ENCODE data around the gene LEPROT. TPM values are rescaled to one million over a fixed set of nuclear protein-coding genes. Genes with fewer than 3 reads are reported as not detected.

LEPROT gene
- polyA plus RNA-seq, 1 donor (not counting 4 experiments of a cell fraction or from before 2014, with no cell fraction given) = 82.5 TPM

- peaks cover 12 to 17% of the 10 kb centered on the region in 2 experiments for H3K36me3 ChIP-seq (ENCODE audit: control insufficient read depth in 2 of 2, extremely low read depth in 1 of 2, insufficient read depth in 2 of 2, low read length in 2 of 2)
- no peaks in the 10 kb centered on the region for H3K9me1 ChIP-seq (ENCODE audit: control insufficient read depth, extremely low read depth, insufficient read depth, low read length)
- H3K79me2 ChIP-seq (ENCODE audit: control insufficient read depth, insufficient read depth, low read length) = peaks cover 22% of the 10 kb centered on the region
- peak overlapping the region; percentile 73 for H3K27ac ChIP-seq (ENCODE audit: control insufficient read depth, insufficient read depth, low read length)
- peaks cover 43% of the 10 kb centered on the region for H3K4me1 ChIP-seq (ENCODE audit: control insufficient read depth, extremely low read depth, insufficient read depth, low read length)
- H3K9ac ChIP-seq (ENCODE audit: control insufficient read depth, extremely low read depth, insufficient read depth, low read length) = peak overlapping the region; percentile 43
- H3K4me3 ChIP-seq (ENCODE audit: control insufficient read depth in 2 of 3, extremely low read depth in 1 of 3, insufficient read depth in 2 of 3, low read depth in 1 of 3, low read length in 3 of 3) = no peak overlapping the region
- no peaks in the 10 kb centered on the region for H4K20me1 ChIP-seq (ENCODE audit: control insufficient read depth, extremely low read depth, insufficient read depth, low read length)
- H3K27me3 ChIP-seq (ENCODE audit: control insufficient read depth, extremely low read depth, insufficient read depth, low read length) = no peaks in the 10 kb centered on the region
- peak overlapping the region; percentile 68 for H3K4me2 ChIP-seq (ENCODE audit: control insufficient read depth, extremely low read depth, insufficient read depth, low read depth, low read length)
- dilution Hi-C loops (cut with MboI; ENCODE audit: extremely low pct_ligation_motif_present, low sequenced_read_pairs) = no loop called here
- TF ChIP-seq, protein P1, sequence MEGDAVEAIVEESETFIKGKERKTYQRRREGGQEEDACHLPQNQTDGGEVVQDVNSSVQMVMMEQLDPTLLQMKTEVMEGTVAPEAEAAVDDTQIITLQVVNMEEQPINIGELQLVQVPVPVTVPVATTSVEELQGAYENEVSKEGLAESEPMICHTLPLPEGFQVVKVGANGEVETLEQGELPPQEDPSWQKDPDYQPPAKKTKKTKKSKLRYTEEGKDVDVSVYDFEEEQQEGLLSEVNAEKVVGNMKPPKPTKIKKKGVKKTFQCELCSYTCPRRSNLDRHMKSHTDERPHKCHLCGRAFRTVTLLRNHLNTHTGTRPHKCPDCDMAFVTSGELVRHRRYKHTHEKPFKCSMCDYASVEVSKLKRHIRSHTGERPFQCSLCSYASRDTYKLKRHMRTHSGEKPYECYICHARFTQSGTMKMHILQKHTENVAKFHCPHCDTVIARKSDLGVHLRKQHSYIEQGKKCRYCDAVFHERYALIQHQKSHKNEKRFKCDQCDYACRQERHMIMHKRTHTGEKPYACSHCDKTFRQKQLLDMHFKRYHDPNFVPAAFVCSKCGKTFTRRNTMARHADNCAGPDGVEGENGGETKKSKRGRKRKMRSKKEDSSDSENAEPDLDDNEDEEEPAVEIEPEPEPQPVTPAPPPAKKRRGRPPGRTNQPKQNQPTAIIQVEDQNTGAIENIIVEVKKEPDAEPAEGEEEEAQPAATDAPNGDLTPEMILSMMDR (optimal IDR thresholded peaks at IDR 0.05 in 1 of 3, IDR thresholded peaks at IDR 0.05 in 1 of 3, conservative IDR thresholded peaks at IDR 0.05 in 1 of 3; ENCODE audit: extremely low read depth in 1 of 3, insufficient read depth in 2 of 3, low read length in 3 of 3) = no peak
- TF ChIP-seq EZH2 (IDR thresholded peaks at IDR 0.05; ENCODE audit: low read length) = no peak
- H2AFZ ChIP-seq (ENCODE audit: control insufficient read depth, low read length) = no peak overlapping the region
- FAIRE-seq (peak; percentile 83), DNase-seq (ENCODE audit: low read depth, low spot score) (no peak)
- H3K9me3 ChIP-seq (ENCODE audit: control insufficient read depth, low read depth, low read length) = no peaks in the 10 kb centered on the region
Measured at GRCh38 chr1:65429806-65430205, 9.3 kb downstream of the LEPROT start.

GRCh38 chr1:65431111-65431705, 10.7 kb downstream of the LEPROT start:
- Histone ChIP-seq H2AFZ (ENCODE audit: control insufficient read depth, low read length) (no peak overlapping the region), H3K9ac (ENCODE audit: control insufficient read depth, extremely low read depth, insufficient read depth, low read length) (no peak overlapping the region), H3K9me1 (ENCODE audit: control insufficient read depth, extremely low read depth, insufficient read depth, low read length) (no peaks in the 10 kb centered on the region), H3K36me3 (ENCODE audit: control insufficient read depth in 2 of 2, extremely low read depth in 1 of 2, insufficient read depth in 2 of 2, low read length in 2 of 2) (peaks cover 12 to 13% of the 10 kb centered on the region in 2 experiments), H3K9me3 (ENCODE audit: control insufficient read depth, low read depth, low read length) (no peaks in the 10 kb centered on the region), H3K4me2 (ENCODE audit: control insufficient read depth, extremely low read depth, insufficient read depth, low read depth, low read length) (no peak overlapping the region), H3K4me1 (ENCODE audit: control insufficient read depth, extremely low read depth, insufficient read depth, low read length) (peaks cover 41% of the 10 kb centered on the region), H3K27ac (ENCODE audit: control insufficient read depth, insufficient read depth, low read length) (no peak overlapping the region), H3K27me3 (ENCODE audit: control insufficient read depth, extremely low read depth, insufficient read depth, low read length) (no peaks in the 10 kb centered on the region), H3K4me3 (ENCODE audit: control insufficient read depth in 2 of 3, extremely low read depth in 1 of 3, insufficient read depth in 2 of 3, low read depth in 1 of 3, low read length in 3 of 3) (no peak overlapping the region), H3K79me2 (ENCODE audit: control insufficient read depth, insufficient read depth, low read length) (peaks cover 18% of the 10 kb centered on the region), H4K20me1 (ENCODE audit: control insufficient read depth, extremely low read depth, insufficient read depth, low read length) (no peaks in the 10 kb centered on the region)
- FAIRE-seq (no peak), DNase-seq (ENCODE audit: low read depth, low spot score) (no peak)
- dilution Hi-C loops (cut with MboI; ENCODE audit: extremely low pct_ligation_motif_present, low sequenced_read_pairs) = no loop called here
- TF ChIP-seq EZH2 (IDR thresholded peaks at IDR 0.05; ENCODE audit: low read length) = no peak
- TF ChIP-seq, protein P1 (optimal IDR thresholded peaks at IDR 0.05 in 1 of 3, IDR thresholded peaks at IDR 0.05 in 1 of 3, conservative IDR thresholded peaks at IDR 0.05 in 1 of 3; ENCODE audit: extremely low read depth in 1 of 3, insufficient read depth in 2 of 3, low read length in 3 of 3) = peak in 2 of 3 experiments; percentile 44 to 46
